Loucy (cell line): ENCODE measurements around the gene POLR3A.

Experiments
- H2AFZ ChIP-seq: fragments of 200-600 bp; sonication (generic); 2 replicates; pipeline ENCODE4 v1.6.0; 2016; ENCODE audit warnings: antibody characterized with exemption, mild to moderate bottlenecking, low read length, moderate library complexity
- H3F3A ChIP-seq: fragments of 200-600 bp; 2 replicates; pipeline ENCODE4 v1.6.0; 2016; ENCODE audit warnings: antibody characterized with exemption, low read depth, mild to moderate bottlenecking
- H3K27me3 ChIP-seq: fragments of 200-600 bp; sonication (generic); 2 replicates; pipeline ENCODE4 v1.6.1; 2014; ENCODE audit warnings: low read length, mild to moderate bottlenecking; ENCODE audit not compliant: insufficient read depth, poor library complexity, severe bottlenecking
- H3K36me3 ChIP-seq: fragments of 200-600 bp; sonication (generic); 2 replicates; pipeline ENCODE4 v1.6.1; 2016; ENCODE audit warnings: low read length; ENCODE audit not compliant: insufficient read depth
- H3K4me1 ChIP-seq: fragments of 200-600 bp; sonication (generic); 2 replicates; pipeline ENCODE4 v1.5.1; 2014; ENCODE audit warnings: low read length, mild to moderate bottlenecking; ENCODE audit not compliant: insufficient read depth, poor library complexity, severe bottlenecking
- H3K4me2 ChIP-seq: fragments of 200-600 bp; sonication (generic); 2 replicates; pipeline ENCODE4 v1.6.0; 2014; ENCODE audit warnings: antibody characterized with exemption, low read length, low read depth, mild to moderate bottlenecking; ENCODE audit not compliant: poor library complexity, severe bottlenecking
- H3K4me3 ChIP-seq: fragments of 200-600 bp; sonication (generic); 2 replicates; pipeline ENCODE4 v1.5.1; 2014; ENCODE audit warnings: low read length, mild to moderate bottlenecking, mixed read lengths; ENCODE audit not compliant: poor library complexity, severe bottlenecking
- H3K79me2 ChIP-seq: fragments of 200-600 bp; sonication (generic); 2 replicates; pipeline ENCODE4 v1.6.1; 2014; ENCODE audit warnings: low read length; ENCODE audit not compliant: insufficient read depth
- H3K9ac ChIP-seq: fragments of 200-600 bp; sonication (generic); 2 replicates; pipeline ENCODE4 v1.6.0; 2014; ENCODE audit warnings: mild to moderate bottlenecking, low read depth, low read length, moderate library complexity; ENCODE audit not compliant: poor library complexity, severe bottlenecking
- H3K9me2 ChIP-seq: fragments of 200-600 bp; sonication (generic); replicated peaks from 2 replicates; pipeline ENCODE4 v1.6.1; 2016; ENCODE audit warnings: low read depth, low read length, mixed read lengths
- H3K9me3 ChIP-seq: fragments of 200-600 bp; sonication (generic); 2 replicates; pipeline ENCODE4 v1.6.1; 2014; ENCODE audit warnings: mild to moderate bottlenecking, antibody characterized with exemption, low read length, low read depth; ENCODE audit not compliant: insufficient read depth
- H4K20me1 ChIP-seq: fragments of 200-600 bp; sonication (generic); 2 replicates; pipeline ENCODE4 v1.6.0; 2014; ENCODE audit warnings: antibody characterized with exemption, low read length, mild to moderate bottlenecking; ENCODE audit not compliant: insufficient read depth, poor library complexity, severe bottlenecking
- CTCF ChIP-seq: fragments of 200-600 bp; sonication (generic); conservative IDR thresholded peaks from 2 replicates; pipeline ENCODE4 v1.5.1; 2014; ENCODE audit warnings: mild to moderate bottlenecking, antibody characterized with exemption, low read length
- EZH2phosphoT487 ChIP-seq: fragments of 200-600 bp; IDR thresholded peaks from 2 replicates; pipeline ENCODE4 v1.6.1; 2018; ENCODE audit warnings: antibody characterized with exemption, mild to moderate bottlenecking, moderate library complexity, borderline replicate concordance

Gene POLR3A

DNA sequence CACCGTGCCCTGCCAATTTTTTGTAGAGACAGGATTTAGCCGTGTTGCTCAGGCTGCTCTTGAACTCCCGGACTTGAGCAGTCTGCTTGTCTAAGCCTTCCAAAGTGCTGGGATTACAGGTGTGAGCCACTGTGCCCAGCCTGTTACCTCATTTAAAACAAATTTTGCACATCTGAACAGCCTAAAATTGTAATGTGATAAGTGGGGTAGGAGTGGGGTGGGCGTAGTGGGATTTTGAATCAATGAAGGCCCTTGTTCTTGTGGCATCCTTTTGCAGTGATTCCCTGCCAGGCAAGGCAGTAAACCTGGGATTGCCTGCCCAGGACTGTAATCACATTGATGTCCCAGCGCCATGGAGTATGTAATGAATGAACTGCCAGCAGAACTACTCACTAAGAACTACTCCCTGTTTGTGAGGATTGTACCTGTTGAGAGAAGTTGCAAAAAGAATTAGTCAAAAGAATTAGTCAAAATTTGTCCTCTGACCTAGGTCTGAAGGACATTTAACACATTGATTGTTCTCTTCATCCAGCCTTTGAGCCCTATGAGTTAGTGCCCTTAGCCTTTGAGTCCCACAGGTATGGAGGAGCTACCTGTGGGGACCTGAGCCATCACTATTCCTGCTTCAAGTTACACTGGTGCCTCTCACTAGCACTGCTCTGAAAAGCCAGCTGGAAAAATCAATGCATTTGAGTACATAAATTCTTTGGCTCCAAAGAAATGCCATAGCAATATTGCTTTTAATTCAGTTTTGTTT, 9.7 kb upstream of the POLR3A start:
- Histone ChIP-seq H2AFZ (no peak overlapping the region), H3F3A (peaks cover 15% of the 10 kb centered on the region; the same call in 1 of the 2 replicates), H4K20me1 (peaks cover 86% of the 10 kb centered on the region), H3K36me3 (peaks cover 80% of the 10 kb centered on the region), H3K4me3 (peak overlapping the region; percentile 83), H3K4me1 (peaks cover 67% of the 10 kb centered on the region), H3K9ac (peak overlapping the region; percentile 97), H3K79me2 (peaks cover 85% of the 10 kb centered on the region), H3K4me2 (peak overlapping the region; percentile 95), H3K27me3 (peaks cover 6% of the 10 kb centered on the region), H3K9me3 (no peaks in the 10 kb centered on the region), H3K9me2 (no peaks in the 10 kb centered on the region)
- TF ChIP-seq CTCF (no peak), EZH2phosphoT487 (no peak)

- TF ChIP-seq EZH2phosphoT487 (no peak), CTCF (no peak)
- Histone ChIP-seq H3K4me1 (peaks cover 70% of the 10 kb centered on the region), H3F3A (0 out of 2 replicates have a peak, but pooled peaks cover 14% of the 10 kb centered on the region), H3K9ac (peak overlapping the region; percentile 97), H3K4me2 (peak overlapping the region; percentile 95), H3K36me3 (peaks cover 77% of the 10 kb centered on the region), H4K20me1 (peaks cover 86% of the 10 kb centered on the region), H3K9me3 (no peaks in the 10 kb centered on the region), H3K4me3 (peak overlapping the region; percentile 83), H3K27me3 (peaks cover 10% of the 10 kb centered on the region), H2AFZ (no peak overlapping the region), H3K79me2 (peaks cover 88% of the 10 kb centered on the region), H3K9me2 (no peaks in the 10 kb centered on the region)
Observed at GRCh38 chr10:78038105-78038504, 8.8 kb upstream of the POLR3A start.

GRCh38 chr10:78035933-78036583, 6.7 kb upstream of the POLR3A start:
- Histone ChIP-seq H3K9me3 (no peaks in the 10 kb centered on the region), H3K27me3 (peaks cover 10% of the 10 kb centered on the region), H3K4me2 (peak overlapping the region; percentile 95), H3K9ac (peak overlapping the region; percentile 97), H3F3A (0 out of 2 replicates have a peak, but pooled peaks cover 2% of the 10 kb centered on the region), H3K4me3 (peak overlapping the region; percentile 83), H3K9me2 (no peaks in the 10 kb centered on the region), H3K4me1 (peaks cover 65% of the 10 kb centered on the region), H2AFZ (no peak overlapping the region), H3K79me2 (peaks cover 74% of the 10 kb centered on the region), H4K20me1 (peaks cover 70% of the 10 kb centered on the region), H3K36me3 (peaks cover 58% of the 10 kb centered on the region)
- TF ChIP-seq CTCF (no peak), EZH2phosphoT487 (no peak)
